Measurements from ENCODE around the gene SH2D3C.

Gene SH2D3C

GRCh38 chr9:127749090-127749787 is 29.2 kb downstream of the SH2D3C start:
- TF ChIP-seq EZH2 (optimal IDR thresholded peaks at IDR 0.05; ENCODE audit: low read depth, low read length) (no peak), CTCF (IDR thresholded peaks at IDR 0.05; ENCODE audit: low read length) (no peak), EZH2phosphoT487 (IDR thresholded peaks at IDR 0.05; ENCODE audit: low read length) (no peak)
- H3F3A ChIP-seq (ENCODE audit: insufficient read depth, low read length) = no peaks in the 10 kb centered on the region
- H3K36me3 ChIP-seq (replicated peaks; ENCODE audit: insufficient read depth, low read length) = no peaks in the 10 kb centered on the region
- H3K79me2 ChIP-seq (ENCODE audit: low read length) = no peaks in the 10 kb centered on the region
- no peak for DNase-seq
- no peak overlapping the region for H3K27ac ChIP-seq (ENCODE audit: low read length)
- no peaks in the 10 kb centered on the region for H4K20me1 ChIP-seq (ENCODE audit: insufficient read depth, low read length)
- H3K4me3 ChIP-seq (ENCODE audit: low read length) = no peak overlapping the region
- no peaks in the 10 kb centered on the region for H3K4me1 ChIP-seq (ENCODE audit: low read length)
- no peak overlapping the region for H2AFZ ChIP-seq (ENCODE audit: low read length)
- H3K27me3 ChIP-seq (replicated peaks; ENCODE audit: insufficient read depth, low read length) = no peaks in the 10 kb centered on the region
- H3K4me2 ChIP-seq (ENCODE audit: low read depth, low read length) = no peak overlapping the region
- no peaks in the 10 kb centered on the region for H3K9me2 ChIP-seq (replicated peaks; ENCODE audit: insufficient read depth, low read length)
- no peak overlapping the region for H3K9ac ChIP-seq (ENCODE audit: low read length)
- H3K9me3 ChIP-seq (replicated peaks; ENCODE audit: insufficient read depth, low read length) = no peaks in the 10 kb centered on the region

- DNase-seq = no peak
- no peaks in the 10 kb centered on the region for H4K20me1 ChIP-seq (ENCODE audit: insufficient read depth, low read length)
- H3F3A ChIP-seq (ENCODE audit: insufficient read depth, low read length) = no peaks in the 10 kb centered on the region
- no peaks in the 10 kb centered on the region for H3K9me3 ChIP-seq (replicated peaks; ENCODE audit: insufficient read depth, low read length)
- H3K27ac ChIP-seq (ENCODE audit: low read length) = no peak overlapping the region
- H3K4me1 ChIP-seq (ENCODE audit: low read length) = no peaks in the 10 kb centered on the region
- no peaks in the 10 kb centered on the region for H3K27me3 ChIP-seq (replicated peaks; ENCODE audit: insufficient read depth, low read length)
- H3K9me2 ChIP-seq (replicated peaks; ENCODE audit: insufficient read depth, low read length) = no peaks in the 10 kb centered on the region
- H2AFZ ChIP-seq (ENCODE audit: low read length) = no peak overlapping the region
- H3K4me2 ChIP-seq (ENCODE audit: low read depth, low read length) = no peak overlapping the region
- TF ChIP-seq EZH2phosphoT487 (IDR thresholded peaks at IDR 0.05; ENCODE audit: low read length) (no peak), CTCF (IDR thresholded peaks at IDR 0.05; ENCODE audit: low read length) (no peak), EZH2 (optimal IDR thresholded peaks at IDR 0.05; ENCODE audit: low read depth, low read length) (no peak)
- H3K9ac ChIP-seq (ENCODE audit: low read length) = no peak overlapping the region
- H3K4me3 ChIP-seq (ENCODE audit: low read length) = no peak overlapping the region
- H3K79me2 ChIP-seq (ENCODE audit: low read length) = no peaks in the 10 kb centered on the region
- no peaks in the 10 kb centered on the region for H3K36me3 ChIP-seq (replicated peaks; ENCODE audit: insufficient read depth, low read length)
Observed at GRCh38 chr9:127746959-127747569, 31.4 kb downstream of the SH2D3C start.

- Histone ChIP-seq H4K20me1 (ENCODE audit: insufficient read depth, low read length) (no peaks in the 10 kb centered on the region), H3K9ac (ENCODE audit: low read length) (no peak overlapping the region), H3K27me3 (replicated peaks; ENCODE audit: insufficient read depth, low read length) (no peaks in the 10 kb centered on the region), H3K9me2 (replicated peaks; ENCODE audit: insufficient read depth, low read length) (no peaks in the 10 kb centered on the region), H2AFZ (ENCODE audit: low read length) (no peak overlapping the region), H3K4me2 (ENCODE audit: low read depth, low read length) (no peak overlapping the region), H3K36me3 (replicated peaks; ENCODE audit: insufficient read depth, low read length) (no peaks in the 10 kb centered on the region), H3K4me1 (ENCODE audit: low read length) (no peaks in the 10 kb centered on the region), H3F3A (ENCODE audit: insufficient read depth, low read length) (no peaks in the 10 kb centered on the region), H3K4me3 (ENCODE audit: low read length) (no peak overlapping the region), H3K27ac (ENCODE audit: low read length) (no peak overlapping the region), H3K79me2 (ENCODE audit: low read length) (no peaks in the 10 kb centered on the region), H3K9me3 (replicated peaks; ENCODE audit: insufficient read depth, low read length) (no peaks in the 10 kb centered on the region)
- no peak for TF ChIP-seq EZH2 (optimal IDR thresholded peaks at IDR 0.05; ENCODE audit: low read depth, low read length)
- DNase-seq = no peak
Observed at GRCh38 chr9:127744398-127745110, 33.9 kb downstream of the SH2D3C start.
